Glutamatergic neuron (in vitro differentiated cells): ENCODE data around the gene SKP2. TPM values are rescaled to one million over a fixed set of nuclear protein-coding genes. Genes with fewer than 3 reads are reported as not detected.

Experiments used
- DNase-seq: peaks from one replicate; pipeline ENCODE4 v3.0.0; 2022
- H3K27ac Mint-ChIP-seq: one replicate; pipeline ENCODE4 v1.8.0; 2020; ENCODE audit warnings: mild to moderate bottlenecking, mixed read lengths, inconsistent platforms; ENCODE audit not compliant: unreplicated experiment
- H3K27me3 Mint-ChIP-seq: one replicate; pipeline ENCODE4 v1.8.0; 2020; ENCODE audit warnings: mild to moderate bottlenecking, moderate library complexity, mixed read lengths, inconsistent platforms; ENCODE audit not compliant: unreplicated experiment
- H3K36me3 Mint-ChIP-seq: one replicate; pipeline ENCODE4 v1.8.0; 2020; ENCODE audit warnings: mild to moderate bottlenecking, mixed read lengths, inconsistent platforms; ENCODE audit not compliant: unreplicated experiment
- H3K4me1 Mint-ChIP-seq: one replicate; pipeline ENCODE4 v1.8.0; 2020; ENCODE audit warnings: mild to moderate bottlenecking, low read depth, mixed read lengths, inconsistent platforms; ENCODE audit not compliant: unreplicated experiment
- H3K4me3 Mint-ChIP-seq: one replicate; pipeline ENCODE4 v1.8.0; 2020; ENCODE audit warnings: mild to moderate bottlenecking, mixed read lengths, inconsistent platforms; ENCODE audit not compliant: unreplicated experiment
- H3K9me3 Mint-ChIP-seq: one replicate; pipeline ENCODE4 v1.8.0; 2020; ENCODE audit warnings: mild to moderate bottlenecking, moderate library complexity, mixed read lengths, inconsistent platforms; ENCODE audit not compliant: unreplicated experiment
- CTCF ChIP-seq: fragments of 200-600 bp; sonication (generic); IDR thresholded peaks from one replicate; pipeline ENCODE4 v1.5.0; 2021; ENCODE audit not compliant: partially characterized antibody, unreplicated experiment
- total RNA-seq: library from RNA; stranded (reverse); fragmentation: NEBNext Ultra II Directional; extraction: Animal tissue kit (Norgen Biotek cat#: 25700); gene quantifications from one replicate; pipeline ENCODE4 v1.2.1, GENCODE V29; 2021; ENCODE audit not compliant: unreplicated experiment

SKP2 gene
- total RNA-seq, 1 donor from 2014 or later: 47.8 TPM

GRCh38 chr5:36161361-36161760 is 9.4 kb downstream of the SKP2 start:
- Mint-ChIP-seq H3K9me3 (no peaks in the 10 kb centered on the region), H3K36me3 (peaks cover 7% of the 10 kb centered on the region), H3K4me1 (peaks cover 35% of the 10 kb centered on the region), H3K27me3 (peaks cover 2% of the 10 kb centered on the region), H3K4me3 (no peak overlapping the region), H3K27ac (peak overlapping the region; percentile 35)
- DNase-seq: no peak
- TF ChIP-seq CTCF: no peak

DNA sequence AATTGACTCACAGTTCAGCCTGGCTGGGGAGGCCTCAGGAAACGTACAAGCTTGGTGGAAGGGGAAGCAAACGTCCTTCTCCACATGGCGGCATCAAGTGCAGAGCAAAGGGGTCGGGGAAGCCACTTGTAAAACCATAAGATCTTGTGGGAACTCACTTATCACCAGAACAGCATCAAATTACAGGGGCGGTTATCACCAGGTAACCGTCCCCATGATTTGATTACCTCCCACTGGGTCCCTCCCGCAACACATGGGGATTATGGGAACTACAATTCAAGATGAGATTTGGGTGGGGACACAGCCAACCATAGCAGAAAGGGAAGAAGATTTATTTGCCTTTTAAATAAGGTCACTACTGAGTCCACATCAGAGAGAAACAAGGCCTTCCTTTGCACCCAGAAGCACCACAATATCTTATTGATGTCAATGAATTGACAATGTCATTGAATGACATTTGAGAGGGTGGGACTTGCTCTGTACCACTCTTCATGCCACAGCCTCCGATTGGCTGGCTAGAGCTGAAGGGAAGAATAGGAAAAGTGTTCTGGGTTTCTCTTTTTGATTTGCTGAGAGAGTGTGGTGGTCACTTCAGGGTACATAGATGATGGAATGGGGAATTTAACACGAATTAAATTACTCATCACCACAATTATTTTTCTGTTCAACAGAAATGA is 11.0 kb downstream of the SKP2 start:
- H3K27ac Mint-ChIP-seq: no peak overlapping the region
- H3K9me3 Mint-ChIP-seq: no peaks in the 10 kb centered on the region
- no peak for TF ChIP-seq CTCF
- no peak overlapping the region for H3K4me3 Mint-ChIP-seq
- peaks cover 7% of the 10 kb centered on the region for H3K36me3 Mint-ChIP-seq
- peaks cover 2% of the 10 kb centered on the region for H3K27me3 Mint-ChIP-seq
- no peak for DNase-seq
- peaks cover 21% of the 10 kb centered on the region for H3K4me1 Mint-ChIP-seq

GRCh38 chr5:36164461-36164860 is 12.6 kb downstream of the SKP2 start:
- peaks cover 9% of the 10 kb centered on the region for H3K4me1 Mint-ChIP-seq
- no peak overlapping the region for H3K27ac Mint-ChIP-seq
- no peak for DNase-seq
- H3K4me3 Mint-ChIP-seq: no peak overlapping the region
- peaks cover 2% of the 10 kb centered on the region for H3K9me3 Mint-ChIP-seq
- peaks cover 7% of the 10 kb centered on the region for H3K36me3 Mint-ChIP-seq
- TF ChIP-seq CTCF: no peak
- H3K27me3 Mint-ChIP-seq: no peaks in the 10 kb centered on the region

- no peaks in the 10 kb centered on the region for H3K27me3 Mint-ChIP-seq
- H3K4me1 Mint-ChIP-seq: no peaks in the 10 kb centered on the region
- no peak for TF ChIP-seq CTCF
- peaks cover 2% of the 10 kb centered on the region for H3K9me3 Mint-ChIP-seq
- no peak for DNase-seq
- H3K4me3 Mint-ChIP-seq: no peak overlapping the region
- no peak overlapping the region for H3K27ac Mint-ChIP-seq
- no peaks in the 10 kb centered on the region for H3K36me3 Mint-ChIP-seq
These were observed 16.8 kb downstream of the SKP2 start for GRCh38 chr5:36168737-36169136.

- H3K4me1 Mint-ChIP-seq: peaks cover 3% of the 10 kb centered on the region
- no peaks in the 10 kb centered on the region for H3K27me3 Mint-ChIP-seq
- TF ChIP-seq CTCF: no peak
- H3K36me3 Mint-ChIP-seq: no peaks in the 10 kb centered on the region
- DNase-seq: no peak
- H3K4me3 Mint-ChIP-seq: no peak overlapping the region
- H3K9me3 Mint-ChIP-seq: peaks cover 2% of the 10 kb centered on the region
- H3K27ac Mint-ChIP-seq: no peak overlapping the region
These were observed 19.0 kb downstream of the SKP2 start for GRCh38 chr5:36170832-36171424.
